PC-3 (cell line): ENCODE measurements around the gene MAGI2. TPM values are rescaled to one million over a fixed set of nuclear protein-coding genes. Genes with fewer than 3 reads are reported as not detected.
A peak's percentile ranks its signal among the peaks of the same experiment; 100 is the strongest.

Source experiments
- ATAC-seq: fragments of 200-7000 bp; cut with Tn5 transposase; 2 replicates; pipeline ENCODE4 v1.9.1; 2020; ENCODE audit warnings: mild to moderate bottlenecking, moderate library complexity
- BruUV-seq: library from RNA; stranded (reverse); fragments of 400-500 nt; replicated peaks from 2 replicates; lab custom pipeline; 2021; lab: Mats Ljungman, UMichigan
- CTCF ChIA-PET: fragments of 300-600 bp; sonication (Branson Sonifier 250); formaldehyde crosslinking; loops from one replicate; lab custom pipeline; 2022; ENCODE audit warnings: antibody characterized with exemption; lab: Charles Lee
- POLR2A ChIA-PET: fragments of 300-600 bp; sonication (Branson Sonifier 250); formaldehyde crosslinking; loops from one replicate; lab custom pipeline; 2022; ENCODE audit warnings: antibody characterized with exemption; ENCODE audit not compliant: unreplicated experiment; lab: Charles Lee
- DNase-seq: peaks from one replicate; pipeline ENCODE4 v3.0.0-alpha.2; 2015
- H2AFZ ChIP-seq: fragments of 300-600 bp; sonication (generic); 2 replicates; pipeline ENCODE4 v1.6.0; 2016; ENCODE audit warnings: antibody characterized with exemption, low read length
- H3F3A ChIP-seq: fragments of 300-600 bp; sonication (generic); one replicate; pipeline ENCODE4 v1.6.0; 2017; ENCODE audit warnings: antibody characterized with exemption, low read length, control low read depth, mild to moderate bottlenecking; ENCODE audit not compliant: unreplicated experiment
- H3K27ac ChIP-seq: fragments of 300-600 bp; sonication (generic); 2 replicates; pipeline ENCODE4 v1.5.1; 2016; ENCODE audit warnings: mild to moderate bottlenecking, low read length
- H3K27me3 ChIP-seq: fragments of 300-600 bp; sonication (generic); 2 replicates; pipeline ENCODE4 v1.6.1; 2016; ENCODE audit warnings: low read length, mixed read lengths
- H3K36me3 ChIP-seq: fragments of 300-600 bp; sonication (generic); 2 replicates; pipeline ENCODE4 v1.6.1; 2016; ENCODE audit warnings: low read depth, mixed run types, low read length, mixed read lengths
- H3K4me1 ChIP-seq: fragments of 300-600 bp; sonication (generic); 2 replicates; pipeline ENCODE4 v1.5.1; 2016; ENCODE audit warnings: low read length; ENCODE audit not compliant: insufficient read depth
- H3K4me2 ChIP-seq: fragments of 300-600 bp; sonication (generic); 2 replicates; pipeline ENCODE4 v1.6.0; 2016; ENCODE audit warnings: low read length
- H3K4me3 ChIP-seq: fragments of 300-600 bp; sonication (generic); 2 replicates; pipeline ENCODE4 v1.5.1; 2016; ENCODE audit warnings: mild to moderate bottlenecking, low read length, mixed read lengths
- H3K79me2 ChIP-seq: fragments of 300-600 bp; sonication (generic); 2 replicates; pipeline ENCODE4 v1.6.1; 2017; ENCODE audit warnings: low read length, mixed read lengths
- H3K9ac ChIP-seq: fragments of 300-600 bp; sonication (generic); 2 replicates; pipeline ENCODE4 v1.6.0; 2016; ENCODE audit warnings: mild to moderate bottlenecking, low read length
- H3K9me2 ChIP-seq: fragments of 300-600 bp; sonication (generic); replicated peaks from 2 replicates; pipeline ENCODE4 v1.6.1; 2016; ENCODE audit warnings: mixed run types, low read length, mixed read lengths
- H3K9me3 ChIP-seq: fragments of 300-600 bp; sonication (generic); 2 replicates; pipeline ENCODE4 v1.6.1; 2016; ENCODE audit warnings: low read length, mixed read lengths
- H4K20me1 ChIP-seq: fragments of 300-600 bp; sonication (generic); 2 replicates; pipeline ENCODE4 v1.6.1; 2016; ENCODE audit warnings: low read length, mixed read lengths
- CTCF ChIP-seq: fragments of 300-600 bp; sonication (generic); conservative IDR thresholded peaks from 2 replicates; pipeline ENCODE4 v1.5.1; 2017; ENCODE audit warnings: antibody characterized with exemption, low read depth, mild to moderate bottlenecking, low read length
- EZH2 ChIP-seq: fragments of 300-600 bp; sonication (generic); IDR thresholded peaks from one replicate; pipeline ENCODE4 v1.6.1; 2017; ENCODE audit warnings: antibody characterized with exemption, mild to moderate bottlenecking, low read length; ENCODE audit not compliant: unreplicated experiment
- EZH2phosphoT487 ChIP-seq: fragments of 300-600 bp; sonication (generic); IDR thresholded peaks from 2 replicates; pipeline ENCODE4 v1.6.1; 2018; ENCODE audit warnings: mild to moderate bottlenecking, antibody characterized with exemption, low read length, borderline replicate concordance
- intact Hi-C: fragments of 100-400 bp; cut with micrococcal nuclease; formaldehyde crosslinking; loops from 2 replicates; pipeline ENCODE4 v1.9.0; 2023
- total RNA-seq: library from RNA; depleted of rRNA; stranded (reverse); fragments of >200 nt; gene quantifications from 2 replicates; pipeline ENCODE4 v1.2.3, GENCODE V29; 2014

MAGI2 gene
- total RNA-seq, 1 experiment from 2014 or later: not detected

- H3K9me3 ChIP-seq: no peaks in the 10 kb centered on the region
- DNase-seq: no peak
- no peaks in the 10 kb centered on the region for H3K4me1 ChIP-seq
- peaks cover 19% of the 10 kb centered on the region for H3K27me3 ChIP-seq
- ATAC-seq: no peak
- H3K9me2 ChIP-seq: no peaks in the 10 kb centered on the region
- TF ChIP-seq EZH2phosphoT487 (no peak), EZH2 (no peak), CTCF (no peak)
- H4K20me1 ChIP-seq: no peaks in the 10 kb centered on the region
- no peak overlapping the region for H3K9ac ChIP-seq
- H3K4me3 ChIP-seq: no peak overlapping the region
- H3F3A ChIP-seq: no peaks in the 10 kb centered on the region
- ChIA-PET CTCF (no interaction called here), POLR2A (no interaction called here)
- H2AFZ ChIP-seq: no peak overlapping the region
- no peak overlapping the region for H3K27ac ChIP-seq
- intact Hi-C loops: no loop called here
- BruUV-seq: no TSS peak
- H3K4me2 ChIP-seq: no peak overlapping the region
- H3K36me3 ChIP-seq: no peaks in the 10 kb centered on the region
- H3K79me2 ChIP-seq: no peaks in the 10 kb centered on the region
Observed at GRCh38 chr7:78762625-78763024, 690.8 kb downstream of the MAGI2 start.

GRCh38 chr7:78760620-78761355 is 692.7 kb downstream of the MAGI2 start:
- no peaks in the 10 kb centered on the region for H3K36me3 ChIP-seq
- no TSS peak for BruUV-seq
- H3K4me3 ChIP-seq: no peak overlapping the region
- no peak overlapping the region for H3K27ac ChIP-seq
- H3K9me2 ChIP-seq: no peaks in the 10 kb centered on the region
- ATAC-seq (no peak), DNase-seq (peak; percentile 12)
- TF ChIP-seq CTCF (no peak), EZH2 (no peak), EZH2phosphoT487 (no peak)
- no peak overlapping the region for H3K9ac ChIP-seq
- peaks cover 11% of the 10 kb centered on the region; the same call in 1 of the 2 replicates for H3K27me3 ChIP-seq
- H3K9me3 ChIP-seq: no peaks in the 10 kb centered on the region
- H3F3A ChIP-seq: no peaks in the 10 kb centered on the region
- H3K79me2 ChIP-seq: no peaks in the 10 kb centered on the region
- no peak overlapping the region for H2AFZ ChIP-seq
- CTCF ChIA-PET: no interaction called here
- no peaks in the 10 kb centered on the region for H4K20me1 ChIP-seq
- no peaks in the 10 kb centered on the region for H3K4me1 ChIP-seq
- POLR2A ChIA-PET: no interaction called here
- H3K4me2 ChIP-seq: no peak overlapping the region
- intact Hi-C loops: no loop called here

GRCh38 chr7:78752554-78752953 is 700.9 kb downstream of the MAGI2 start:
- Histone ChIP-seq H3K4me2 (no peak overlapping the region), H2AFZ (no peak overlapping the region), H3K79me2 (no peaks in the 10 kb centered on the region), H3K36me3 (no peaks in the 10 kb centered on the region), H3K9ac (no peak overlapping the region), H3K27me3 (peaks cover 18% of the 10 kb centered on the region; the same call in 1 of the 2 replicates), H3K27ac (no peak overlapping the region), H3K9me3 (no peaks in the 10 kb centered on the region), H3K4me3 (no peak overlapping the region), H3K9me2 (no peaks in the 10 kb centered on the region), H3F3A (no peaks in the 10 kb centered on the region), H3K4me1 (no peaks in the 10 kb centered on the region), H4K20me1 (no peaks in the 10 kb centered on the region)
- TF ChIP-seq EZH2phosphoT487 (no peak), EZH2 (no peak), CTCF (no peak)
- intact Hi-C loops: no loop called here
- DNase-seq: no peak
- BruUV-seq: no TSS peak
- no peak for ATAC-seq
- ChIA-PET POLR2A (no interaction called here), CTCF (no interaction called here)
